H9 (cell line): ENCODE data around the gene PDE6D. TPM values are rescaled to one million over a fixed set of nuclear protein-coding genes. Genes with fewer than 3 reads are reported as not detected.

Experiments
- DNase-seq: peaks from one replicate; pipeline ENCODE4 v3.0.0-alpha.2; 2017
- H2AFZ ChIP-seq: one replicate; pipeline ENCODE4 v1.6.1; 2013; ENCODE audit warnings: mild to moderate bottlenecking, low read length, control low read depth, moderate library complexity
- H2AK5ac ChIP-seq: 2 replicates; pipeline ENCODE4 v1.6.1; 2013; ENCODE audit warnings: low read length, control low read depth, mixed read lengths; ENCODE audit not compliant: insufficient read length
- H2BK120ac ChIP-seq: one replicate; pipeline ENCODE4 v1.6.1; 2013; ENCODE audit warnings: low read depth, mild to moderate bottlenecking, low read length, control low read depth, inconsistent platforms; ENCODE audit not compliant: poor library complexity, severe bottlenecking
- H2BK12ac ChIP-seq: 2 replicates; pipeline ENCODE4 v1.6.1; 2013; ENCODE audit warnings: low read length, control low read depth, mixed read lengths, low read depth; ENCODE audit not compliant: insufficient read length
- H2BK15ac ChIP-seq: 2 replicates; pipeline ENCODE4 v1.6.1; 2013; ENCODE audit warnings: low read depth, low read length, control low read depth
- H2BK20ac ChIP-seq: one replicate; pipeline ENCODE4 v1.6.1; 2013; ENCODE audit warnings: low read depth, mild to moderate bottlenecking, low read length, control low read depth, inconsistent platforms; ENCODE audit not compliant: poor library complexity, severe bottlenecking
- H2BK5ac ChIP-seq: 2 replicates; pipeline ENCODE4 v1.6.1; 2013; ENCODE audit warnings: low read length, control low read depth, mixed read lengths; ENCODE audit not compliant: insufficient read length
- H3K14ac ChIP-seq: 2 replicates; pipeline ENCODE4 v1.6.1; 2013; ENCODE audit warnings: low read length, control low read depth; ENCODE audit not compliant: insufficient read depth
- H3K18ac ChIP-seq: 2 replicates; pipeline ENCODE4 v1.6.1; 2013; ENCODE audit warnings: low read depth, mild to moderate bottlenecking, mixed read lengths, low read length, control low read depth; ENCODE audit not compliant: insufficient read length
- H3K23ac ChIP-seq: 2 replicates; pipeline ENCODE4 v1.6.1; 2013; ENCODE audit warnings: low read length, control low read depth, mixed read lengths, low read depth; ENCODE audit not compliant: insufficient read length
- H3K23me2 ChIP-seq: 2 replicates; pipeline ENCODE4 v1.6.1; 2013; ENCODE audit warnings: low read depth, mild to moderate bottlenecking, mixed read lengths, low read length, control low read depth; ENCODE audit not compliant: insufficient read length, poor library complexity, severe bottlenecking
- H3K27ac ChIP-seq: 2 replicates; pipeline ENCODE4 v1.5.1; 2013; ENCODE audit warnings: low read length, control low read depth, mixed read lengths, low read depth; ENCODE audit not compliant: insufficient read length
- H3K27me3 ChIP-seq: 2 replicates; pipeline ENCODE4 v1.6.1; 2013; ENCODE audit warnings: low read length, control low read depth, inconsistent platforms; ENCODE audit not compliant: insufficient read depth
- H3K4ac ChIP-seq: 2 replicates; pipeline ENCODE4 v1.6.1; 2013; ENCODE audit warnings: low read depth, mild to moderate bottlenecking, control low read depth, inconsistent platforms, low read length, moderate library complexity
- H3K4me1 ChIP-seq: 2 replicates; pipeline ENCODE4 v1.6.1; 2013; ENCODE audit warnings: low read length, control low read depth, inconsistent platforms; ENCODE audit not compliant: insufficient read depth
- H3K4me2 ChIP-seq: 2 replicates; pipeline ENCODE4 v1.6.1; 2013; ENCODE audit warnings: low read length, control low read depth, mixed read lengths; ENCODE audit not compliant: insufficient read length, insufficient read depth
- H3K56ac ChIP-seq: 2 replicates; pipeline ENCODE4 v1.6.1; 2013; ENCODE audit warnings: low read depth, mild to moderate bottlenecking, mixed read lengths, low read length, control low read depth; ENCODE audit not compliant: insufficient read length
- H3K79me1 ChIP-seq: 2 replicates; pipeline ENCODE4 v1.6.1; 2013; ENCODE audit warnings: low read depth, mild to moderate bottlenecking, moderate library complexity, low read length, control low read depth, inconsistent platforms; ENCODE audit not compliant: insufficient read depth, poor library complexity, severe bottlenecking
- H3K79me2 ChIP-seq: 2 replicates; pipeline ENCODE4 v1.6.1; 2013; ENCODE audit warnings: low read length, control low read depth, inconsistent platforms; ENCODE audit not compliant: insufficient read depth
- H3K9ac ChIP-seq: 2 replicates; pipeline ENCODE4 v1.6.1; 2013; ENCODE audit warnings: low read length, control low read depth, mixed read lengths; ENCODE audit not compliant: insufficient read length; ENCODE audit errors: extremely low read depth
- H3K9me3 ChIP-seq: one replicate; pipeline ENCODE4 v1.6.1; 2013; ENCODE audit warnings: low read depth, low read length, inconsistent platforms; ENCODE audit not compliant: control insufficient read depth
- H3T11ph ChIP-seq: one replicate; pipeline ENCODE4 v1.6.1; 2013; ENCODE audit warnings: mild to moderate bottlenecking, low read length, control low read depth, inconsistent platforms
- H4K20me1 ChIP-seq: one replicate; pipeline ENCODE4 v1.6.1; 2013; ENCODE audit not compliant: control insufficient read depth, insufficient read length, insufficient read depth
- H4K5ac ChIP-seq: 2 replicates; pipeline ENCODE4 v1.6.1; 2013; ENCODE audit warnings: low read depth, mild to moderate bottlenecking, mixed read lengths, low read length, control low read depth; ENCODE audit not compliant: insufficient read length
- H4K8ac ChIP-seq: replicated peaks from 2 replicates; pipeline ENCODE4 v1.6.1; 2013; ENCODE audit warnings: low read length, control low read depth, mixed read lengths, low read depth; ENCODE audit not compliant: insufficient read length
- H4K91ac ChIP-seq: 2 replicates; pipeline ENCODE4 v1.6.1; 2013; ENCODE audit warnings: low read depth, mild to moderate bottlenecking, moderate library complexity, mixed read lengths, low read length, control low read depth; ENCODE audit not compliant: insufficient read length
- H3K27ac Mint-ChIP-seq, 3 experiments: 2 replicates in 2 of 3; 3 replicates in 1 of 3; pipeline ENCODE4 v1.8.0; 2020 to 2021; ENCODE audit warnings: mixed read lengths in 3 of 3, mild to moderate bottlenecking in 1 of 3, moderate library complexity in 1 of 3
- H3K27me3 Mint-ChIP-seq: 2 replicates; pipeline ENCODE4 v1.8.0; 2021; ENCODE audit warnings: low read depth, mild to moderate bottlenecking, moderate library complexity, mixed read lengths
- H3K36me3 Mint-ChIP-seq, 3 experiments: 2 replicates in 2 of 3; 3 replicates in 1 of 3; pipeline ENCODE4 v1.8.0; 2020 to 2021; ENCODE audit warnings: low read depth in 3 of 3, mixed read lengths in 3 of 3; ENCODE audit not compliant: insufficient read depth in 1 of 3
- H3K4me1 Mint-ChIP-seq, 2 experiments: 2 replicates each; pipeline ENCODE4 v1.8.0; 2020; ENCODE audit warnings: mixed read lengths in 2 of 2
- H3K4me3 Mint-ChIP-seq, 2 experiments: 2 replicates in 1 of 2; 3 replicates in 1 of 2; pipeline ENCODE4 v1.8.0; 2020 to 2021; ENCODE audit warnings: mild to moderate bottlenecking in 2 of 2, mixed read lengths in 2 of 2, moderate library complexity in 1 of 2
- H3K9me3 Mint-ChIP-seq, 2 experiments: 2 replicates in 1 of 2; 3 replicates in 1 of 2; pipeline ENCODE4 v1.8.0; 2020; ENCODE audit warnings: mild to moderate bottlenecking in 2 of 2, mixed read lengths in 2 of 2, moderate library complexity in 1 of 2
- WGBS: extraction: QIAGEN DNeasy Blood & Tissue Kit; methylation state at CpG from one replicate; pipeline ENCODE4 v1.1.7; 2013; ENCODE audit warnings: missing lambda C conversion rate, low lambda C conversion rate, mixed read lengths; ENCODE audit not compliant: insufficient read length; ENCODE audit errors: extremely low coverage; 5-methylcytosine and 5-hydroxymethylcytosine counted together
- total RNA-seq: library from RNA; stranded (reverse); gene quantifications from 2 replicates; pipeline ENCODE4 v1.2.1, GENCODE V29; 2021
- TF ChIP-seq, protein P1 (sequence below): fragments of 200-600 bp; sonication (generic); conservative IDR thresholded peaks from 3 replicates; pipeline ENCODE4 v1.8.0; 2021; ENCODE audit warnings: antibody characterized with exemption, mild to moderate bottlenecking

Gene PDE6D
- total RNA-seq, 1 experiment from 2014 or later: 33.7 TPM

DNA sequence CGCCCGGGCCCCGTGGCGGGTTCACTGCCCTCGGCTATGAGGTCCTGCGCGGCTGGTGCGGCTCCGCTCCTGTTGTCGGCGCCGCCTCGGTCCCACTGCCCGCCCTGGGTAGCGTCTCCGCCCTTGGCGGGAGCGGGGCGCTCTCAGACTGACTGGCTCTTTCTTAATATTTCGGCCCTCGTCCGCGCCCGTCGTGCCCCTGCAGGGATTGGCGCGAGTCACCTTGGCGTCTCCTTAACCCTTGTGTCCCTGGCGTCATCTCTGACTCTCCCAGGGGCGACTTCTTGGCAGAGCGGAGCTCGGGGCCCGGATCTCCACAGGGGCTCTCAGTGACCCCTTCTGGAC, 71.5 kb downstream of the PDE6D start:
- no peak overlapping the region for H4K91ac ChIP-seq
- no peak overlapping the region for H2BK120ac ChIP-seq
- H3K23me2 ChIP-seq: peaks cover 17% of the 10 kb centered on the region
- no peak overlapping the region for H3K56ac ChIP-seq
- no peak overlapping the region for H4K8ac ChIP-seq
- Mint-ChIP-seq H3K27ac (peak overlapping the region; percentile 97 to 98 (median 98)), H3K36me3 (peaks cover 38 to 43% (median 43%) of the 10 kb centered on the region in 3 experiments), H3K27me3 (peaks cover 14% of the 10 kb centered on the region), H3K4me1 (peaks cover 32 to 33% of the 10 kb centered on the region in 2 experiments), H3K9me3 (peaks cover 5 to 6% of the 10 kb centered on the region in 2 experiments; a peak in 4 of 5 replicates), H3K4me3 (peak overlapping the region; percentile 96 to 98)
- H3K9ac ChIP-seq: peak overlapping the region; percentile 97
- no peak overlapping the region for H4K5ac ChIP-seq
- H2AK5ac ChIP-seq: no peak overlapping the region
- H2BK20ac ChIP-seq: no peak overlapping the region
- H3K9me3 ChIP-seq: no peaks in the 10 kb centered on the region
- H2BK12ac ChIP-seq: no peak overlapping the region
- H3T11ph ChIP-seq: no peak overlapping the region
- no peaks in the 10 kb centered on the region for H3K4me1 ChIP-seq
- no peak for DNase-seq
- H3K79me2 ChIP-seq: peaks cover 40% of the 10 kb centered on the region; the same call in 1 of the 2 replicates
- WGBS: no CpG with 5 or more reads among the region's 33 CpGs
- no peak overlapping the region for H2AFZ ChIP-seq
- H3K23ac ChIP-seq: no peak overlapping the region
- H3K4ac ChIP-seq: no peak overlapping the region; the same call in 1 of the 2 replicates
- TF ChIP-seq, protein P1, sequence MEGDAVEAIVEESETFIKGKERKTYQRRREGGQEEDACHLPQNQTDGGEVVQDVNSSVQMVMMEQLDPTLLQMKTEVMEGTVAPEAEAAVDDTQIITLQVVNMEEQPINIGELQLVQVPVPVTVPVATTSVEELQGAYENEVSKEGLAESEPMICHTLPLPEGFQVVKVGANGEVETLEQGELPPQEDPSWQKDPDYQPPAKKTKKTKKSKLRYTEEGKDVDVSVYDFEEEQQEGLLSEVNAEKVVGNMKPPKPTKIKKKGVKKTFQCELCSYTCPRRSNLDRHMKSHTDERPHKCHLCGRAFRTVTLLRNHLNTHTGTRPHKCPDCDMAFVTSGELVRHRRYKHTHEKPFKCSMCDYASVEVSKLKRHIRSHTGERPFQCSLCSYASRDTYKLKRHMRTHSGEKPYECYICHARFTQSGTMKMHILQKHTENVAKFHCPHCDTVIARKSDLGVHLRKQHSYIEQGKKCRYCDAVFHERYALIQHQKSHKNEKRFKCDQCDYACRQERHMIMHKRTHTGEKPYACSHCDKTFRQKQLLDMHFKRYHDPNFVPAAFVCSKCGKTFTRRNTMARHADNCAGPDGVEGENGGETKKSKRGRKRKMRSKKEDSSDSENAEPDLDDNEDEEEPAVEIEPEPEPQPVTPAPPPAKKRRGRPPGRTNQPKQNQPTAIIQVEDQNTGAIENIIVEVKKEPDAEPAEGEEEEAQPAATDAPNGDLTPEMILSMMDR: no peak
- no peaks in the 10 kb centered on the region for H3K27me3 ChIP-seq
- peak overlapping the region; percentile 91 for H3K14ac ChIP-seq
- H3K27ac ChIP-seq: no peak overlapping the region
- H2BK15ac ChIP-seq: no peak overlapping the region
- H4K20me1 ChIP-seq: no peaks in the 10 kb centered on the region
- H2BK5ac ChIP-seq: no peak overlapping the region
- H3K18ac ChIP-seq: peak overlapping the region; percentile 78
- peak overlapping the region; percentile 44 for H3K4me2 ChIP-seq
- H3K79me1 ChIP-seq: no peaks in the 10 kb centered on the region
